HCT116 (cell line): ENCODE data around the gene RSAD2. TPM values are rescaled to one million over a fixed set of nuclear protein-coding genes. Genes with fewer than 3 reads are reported as not detected.

ENCODE experiments used
- ATAC-seq: fragments of 200-7000 bp; cut with Tn5 transposase; 2 replicates; pipeline ENCODE4 v1.9.1; 2020; ENCODE audit warnings: mild to moderate bottlenecking, moderate library complexity
- BruUV-seq: library from RNA; stranded (reverse); fragments of 400-500 nt; replicated peaks from 2 replicates; lab custom pipeline; 2021; lab: Mats Ljungman, UMichigan
- CTCF ChIA-PET: fragments of 300-600 bp; sonication (Branson Sonifier 250); formaldehyde crosslinking; loops from one replicate; lab custom pipeline; 2021; ENCODE audit warnings: antibody characterized with exemption; lab: Charles Lee
- POLR2A ChIA-PET: fragments of 300-600, 350-600 bp; sonication (Branson Sonifier 250); formaldehyde crosslinking; loops from one replicate; lab custom pipeline; 2021; ENCODE audit warnings: antibody characterized with exemption; lab: Charles Lee
- RAD21 ChIA-PET, 2 experiments: fragments of 300-600 bp; sonication (Branson Sonifier 250); formaldehyde crosslinking; loops; one replicate each; lab custom pipeline; 2023; ENCODE audit warnings: low total read pairs in 2 of 2; ENCODE audit not compliant: uncharacterized antibody in 2 of 2, unreplicated experiment in 2 of 2, low non-redundant PET in 1 of 2; lab: Charles Lee
- DNase-seq: peaks from one replicate; pipeline ENCODE4 v3.0.0-alpha.2; 2010; ENCODE audit warnings: low read depth, low spot score
- H2AFZ ChIP-seq: fragments of 200-600 bp; shearing (Covaris generic), sonication (generic); 2 replicates; pipeline ENCODE4 v1.6.1; 2017; ENCODE audit warnings: low read depth, mixed run types, mixed read lengths, antibody characterized with exemption, low read length; ENCODE audit not compliant: poor library complexity, severe bottlenecking
- H3K27ac ChIP-seq: 2 replicates; pipeline ENCODE4 v1.5.1; 2012; ENCODE audit warnings: low read depth, low read length
- H3K27me3 ChIP-seq: fragments of 200-600 bp; sonication (generic); 2 replicates; pipeline ENCODE4 v1.6.1; 2016; ENCODE audit warnings: mixed run types, low read length, mixed read lengths; ENCODE audit not compliant: insufficient read depth
- H3K36me3 ChIP-seq, 2 experiments: fragments of 200-500 bp in 1 of 2; fragments of 200-600 bp in 1 of 2; sonication (Bioruptor generic) in 1 of 2; sonication (generic) in 1 of 2; 2 replicates each; pipeline versions ENCODE4 v1.5.1 to v1.6.1; 2014 to 2016; ENCODE audit warnings: low read length in 2 of 2, inconsistent platforms in 1 of 2, mixed read lengths in 1 of 2, mixed run types in 1 of 2; ENCODE audit not compliant: insufficient read depth in 2 of 2, control insufficient read depth in 1 of 2
- H3K4me1 ChIP-seq, 2 experiments: fragments of 200-600 bp in 1 of 2; sonication (generic) in 1 of 2; 2 replicates each; pipeline versions ENCODE4 v1.5.1 to v1.6.1; 2012 to 2017; ENCODE audit warnings: low read length in 2 of 2, inconsistent platforms in 1 of 2, mild to moderate bottlenecking in 1 of 2, mixed read lengths in 1 of 2, mixed run types in 1 of 2, moderate library complexity in 1 of 2; ENCODE audit not compliant: insufficient read depth in 2 of 2, control insufficient read depth in 1 of 2
- H3K4me2 ChIP-seq: fragments of 200-600 bp; sonication (generic); 2 replicates; pipeline ENCODE4 v1.6.1; 2017; ENCODE audit warnings: mixed run types, low read length, mixed read lengths
- H3K4me3 ChIP-seq, 2 experiments: fragments of 200-600 bp in 1 of 2; sonication (generic) in 1 of 2; replicated peaks in 1 of 2; 2 replicates each; pipeline ENCODE4 v1.5.1; 2011 to 2016; ENCODE audit warnings: low read length in 2 of 2, control low read depth in 1 of 2, low read depth in 1 of 2, mild to moderate bottlenecking in 1 of 2, mixed read lengths in 1 of 2, mixed run types in 1 of 2
- H3K79me2 ChIP-seq: fragments of 200-600 bp; sonication (generic); 2 replicates; pipeline ENCODE4 v1.6.1; 2017; ENCODE audit warnings: mild to moderate bottlenecking, mixed run types, low read length, moderate library complexity, mixed read lengths; ENCODE audit not compliant: insufficient read depth
- H3K9ac ChIP-seq: fragments of 200-600 bp; sonication (generic); 2 replicates; pipeline ENCODE4 v1.6.1; 2016; ENCODE audit warnings: low read length, mixed read lengths
- H3K9me2 ChIP-seq: fragments of 200-600 bp; sonication (generic), shearing (Covaris generic); 2 replicates; pipeline ENCODE4 v1.6.1; 2017; ENCODE audit warnings: mixed run types, mild to moderate bottlenecking, moderate library complexity; ENCODE audit not compliant: insufficient read depth
- H3K9me3 ChIP-seq, 2 experiments: fragments of 200-500 bp in 1 of 2; fragments of 200-600 bp in 1 of 2; sonication (Bioruptor generic) in 1 of 2; sonication (generic) in 1 of 2; 2 replicates each; pipeline ENCODE4 v1.6.1; 2014 to 2017; ENCODE audit warnings: low read length in 2 of 2, mixed read lengths in 2 of 2, inconsistent platforms in 1 of 2, low read depth in 1 of 2, mild to moderate bottlenecking in 1 of 2, mixed run types in 1 of 2, moderate library complexity in 1 of 2; ENCODE audit not compliant: control insufficient read depth in 1 of 2, insufficient read depth in 1 of 2
- H4K20me1 ChIP-seq: fragments of 200-600 bp; sonication (generic), shearing (Covaris generic); 2 replicates; pipeline ENCODE4 v1.6.1; 2017; ENCODE audit warnings: mixed run types, mild to moderate bottlenecking, moderate library complexity; ENCODE audit not compliant: insufficient read depth
- CEBPB ChIP-seq: IDR thresholded peaks from 2 replicates; pipeline ENCODE4 v1.6.1; 2012; ENCODE audit warnings: low read depth
- EGR1 ChIP-seq: IDR thresholded peaks from 2 replicates; pipeline ENCODE4 v1.6.1; 2012; ENCODE audit warnings: low read depth
- FOSL1 ChIP-seq: IDR thresholded peaks from 2 replicates; pipeline ENCODE4 v1.6.1; 2012; ENCODE audit warnings: low read depth
- JUND ChIP-seq: IDR thresholded peaks from 2 replicates; pipeline ENCODE4 v1.6.1; 2012
- POLR2AphosphoS5 ChIP-seq: IDR thresholded peaks from 2 replicates; pipeline ENCODE4 v1.6.1; 2011; ENCODE audit warnings: mild to moderate bottlenecking, low read depth, low read length, moderate library complexity
- RAD21 ChIP-seq: IDR thresholded peaks from 2 replicates; pipeline ENCODE4 v1.6.1; 2012; ENCODE audit warnings: low read depth, mild to moderate bottlenecking
- SIN3A ChIP-seq: IDR thresholded peaks from 2 replicates; pipeline ENCODE4 v1.6.1; 2012; ENCODE audit warnings: low read depth
- SP1 ChIP-seq: IDR thresholded peaks from 2 replicates; pipeline ENCODE4 v1.6.1; 2012; ENCODE audit warnings: low read depth
- ZFX ChIP-seq: fragments of 450-650 bp; IDR thresholded peaks from 2 replicates; pipeline ENCODE4 v1.6.1; 2017
- ZNF274 ChIP-seq: fragments of 200-500 bp; sonication (Bioruptor generic); IDR thresholded peaks from 2 replicates; pipeline ENCODE4 v1.6.1; 2014; ENCODE audit warnings: mild to moderate bottlenecking, low read depth, low read length, inconsistent platforms
- intact Hi-C: fragments of 100-400 bp; cut with micrococcal nuclease; formaldehyde crosslinking; loops from 2 replicates; pipeline ENCODE4 v1.10.0; 2022
- total RNA-seq: library from RNA; stranded (reverse); gene quantifications from one replicate; pipeline ENCODE4 v1.2.1, GENCODE V29; 2021; ENCODE audit not compliant: unreplicated experiment
- TF ChIP-seq, protein P1 (sequence below), 3 experiments: fragments of 200-600 bp in 1 of 3; sonication (generic) in 1 of 3; IDR thresholded peaks in 2 of 3; conservative IDR thresholded peaks in 1 of 3; 2 replicates each; pipeline ENCODE4 v1.5.1; 2012 to 2017; ENCODE audit warnings: low read depth in 2 of 3, low read length in 2 of 3, antibody characterized with exemption in 1 of 3, borderline replicate concordance in 1 of 3, control low read depth in 1 of 3, mild to moderate bottlenecking in 1 of 3, mixed read lengths in 1 of 3, mixed run types in 1 of 3, moderate library complexity in 1 of 3; ENCODE audit not compliant: insufficient read depth in 1 of 3
- TF ChIP-seq, protein P2 (sequence below): IDR thresholded peaks from 2 replicates; pipeline ENCODE4 v1.6.1; 2011; ENCODE audit warnings: mild to moderate bottlenecking, low read length, moderate library complexity; ENCODE audit not compliant: insufficient replicate concordance; ENCODE audit errors: extremely low read depth
- TF ChIP-seq, protein P3 (sequence below): IDR thresholded peaks from 2 replicates; pipeline ENCODE4 v1.6.1; 2012
- TF ChIP-seq, protein P4 (sequence below): IDR thresholded peaks from 2 replicates; pipeline ENCODE4 v1.6.1; 2012
- TF ChIP-seq, protein P5 (sequence below): IDR thresholded peaks from 2 replicates; pipeline ENCODE4 v1.6.1; 2012; ENCODE audit warnings: low read depth

The RSAD2 gene
- total RNA-seq, 1 experiment from 2014 or later: not detected

DNA sequence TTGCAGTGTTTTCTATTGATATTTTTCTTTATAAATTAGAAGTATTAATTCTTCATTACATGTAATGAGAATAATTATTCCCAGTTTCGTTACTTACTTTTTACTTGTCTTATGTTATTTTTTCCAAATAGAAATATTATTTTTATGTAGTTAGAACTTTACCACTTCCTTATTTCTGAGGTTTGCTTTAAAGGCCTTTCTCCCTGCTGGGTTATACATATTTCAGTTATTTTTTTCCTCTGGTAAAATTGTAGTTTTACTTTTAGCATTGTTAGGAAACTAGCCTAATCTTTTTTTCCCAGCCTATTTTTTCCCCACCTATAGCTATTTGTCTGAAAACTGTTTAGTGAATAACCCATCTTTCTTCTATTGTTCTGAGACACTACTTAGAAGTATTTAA, 56.8 kb downstream of the RSAD2 start:
- H3K9me2 ChIP-seq: no peaks in the 10 kb centered on the region
- no peak overlapping the region for H3K4me2 ChIP-seq
- ATAC-seq: no peak
- no peaks in the 10 kb centered on the region for H3K4me1 ChIP-seq
- ChIA-PET POLR2A (no interaction called here), CTCF (no interaction called here)
- BruUV-seq: no TSS peak
- H2AFZ ChIP-seq: no peak overlapping the region
- 0 out of 2 replicates have a peak, but pooled peaks cover 13% of the 10 kb centered on the region for H3K79me2 ChIP-seq
- intact Hi-C loops: no loop called here
- no peaks in the 10 kb centered on the region for H4K20me1 ChIP-seq
- no peak overlapping the region for H3K27ac ChIP-seq
- no peak overlapping the region for H3K9ac ChIP-seq
- H3K27me3 ChIP-seq: no peaks in the 10 kb centered on the region
- H3K4me3 ChIP-seq: no peak overlapping the region
- no peak for TF ChIP-seq EGR1
- no peak for TF ChIP-seq POLR2AphosphoS5
- no peak for TF ChIP-seq CEBPB
- TF ChIP-seq, protein P1, sequence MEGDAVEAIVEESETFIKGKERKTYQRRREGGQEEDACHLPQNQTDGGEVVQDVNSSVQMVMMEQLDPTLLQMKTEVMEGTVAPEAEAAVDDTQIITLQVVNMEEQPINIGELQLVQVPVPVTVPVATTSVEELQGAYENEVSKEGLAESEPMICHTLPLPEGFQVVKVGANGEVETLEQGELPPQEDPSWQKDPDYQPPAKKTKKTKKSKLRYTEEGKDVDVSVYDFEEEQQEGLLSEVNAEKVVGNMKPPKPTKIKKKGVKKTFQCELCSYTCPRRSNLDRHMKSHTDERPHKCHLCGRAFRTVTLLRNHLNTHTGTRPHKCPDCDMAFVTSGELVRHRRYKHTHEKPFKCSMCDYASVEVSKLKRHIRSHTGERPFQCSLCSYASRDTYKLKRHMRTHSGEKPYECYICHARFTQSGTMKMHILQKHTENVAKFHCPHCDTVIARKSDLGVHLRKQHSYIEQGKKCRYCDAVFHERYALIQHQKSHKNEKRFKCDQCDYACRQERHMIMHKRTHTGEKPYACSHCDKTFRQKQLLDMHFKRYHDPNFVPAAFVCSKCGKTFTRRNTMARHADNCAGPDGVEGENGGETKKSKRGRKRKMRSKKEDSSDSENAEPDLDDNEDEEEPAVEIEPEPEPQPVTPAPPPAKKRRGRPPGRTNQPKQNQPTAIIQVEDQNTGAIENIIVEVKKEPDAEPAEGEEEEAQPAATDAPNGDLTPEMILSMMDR (IDR thresholded peaks at IDR 0.05 in 2 of 3, conservative IDR thresholded peaks at IDR 0.05 in 1 of 3; ENCODE audit: borderline replicate concordance in 1 of 3, insufficient read depth in 1 of 3, low read depth in 2 of 3, low read length in 2 of 3): no peak
- no peak for TF ChIP-seq RAD21
- TF ChIP-seq JUND: no peak
- TF ChIP-seq ZNF274: no peak
- no peak for TF ChIP-seq SIN3A
- TF ChIP-seq FOSL1: no peak
- no peak for TF ChIP-seq SP1
- TF ChIP-seq, protein P2, sequence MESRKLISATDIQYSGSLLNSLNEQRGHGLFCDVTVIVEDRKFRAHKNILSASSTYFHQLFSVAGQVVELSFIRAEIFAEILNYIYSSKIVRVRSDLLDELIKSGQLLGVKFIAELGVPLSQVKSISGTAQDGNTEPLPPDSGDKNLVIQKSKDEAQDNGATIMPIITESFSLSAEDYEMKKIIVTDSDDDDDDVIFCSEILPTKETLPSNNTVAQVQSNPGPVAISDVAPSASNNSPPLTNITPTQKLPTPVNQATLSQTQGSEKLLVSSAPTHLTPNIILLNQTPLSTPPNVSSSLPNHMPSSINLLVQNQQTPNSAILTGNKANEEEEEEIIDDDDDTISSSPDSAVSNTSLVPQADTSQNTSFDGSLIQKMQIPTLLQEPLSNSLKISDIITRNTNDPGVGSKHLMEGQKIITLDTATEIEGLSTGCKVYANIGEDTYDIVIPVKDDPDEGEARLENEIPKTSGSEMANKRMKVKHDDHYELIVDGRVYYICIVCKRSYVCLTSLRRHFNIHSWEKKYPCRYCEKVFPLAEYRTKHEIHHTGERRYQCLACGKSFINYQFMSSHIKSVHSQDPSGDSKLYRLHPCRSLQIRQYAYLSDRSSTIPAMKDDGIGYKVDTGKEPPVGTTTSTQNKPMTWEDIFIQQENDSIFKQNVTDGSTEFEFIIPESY: no peak
- TF ChIP-seq, protein P3, sequence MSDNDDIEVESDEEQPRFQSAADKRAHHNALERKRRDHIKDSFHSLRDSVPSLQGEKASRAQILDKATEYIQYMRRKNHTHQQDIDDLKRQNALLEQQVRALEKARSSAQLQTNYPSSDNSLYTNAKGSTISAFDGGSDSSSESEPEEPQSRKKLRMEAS: no peak
- TF ChIP-seq, protein P4, sequence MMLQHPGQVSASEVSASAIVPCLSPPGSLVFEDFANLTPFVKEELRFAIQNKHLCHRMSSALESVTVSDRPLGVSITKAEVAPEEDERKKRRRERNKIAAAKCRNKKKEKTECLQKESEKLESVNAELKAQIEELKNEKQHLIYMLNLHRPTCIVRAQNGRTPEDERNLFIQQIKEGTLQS: no peak
- TF ChIP-seq, protein P5, sequence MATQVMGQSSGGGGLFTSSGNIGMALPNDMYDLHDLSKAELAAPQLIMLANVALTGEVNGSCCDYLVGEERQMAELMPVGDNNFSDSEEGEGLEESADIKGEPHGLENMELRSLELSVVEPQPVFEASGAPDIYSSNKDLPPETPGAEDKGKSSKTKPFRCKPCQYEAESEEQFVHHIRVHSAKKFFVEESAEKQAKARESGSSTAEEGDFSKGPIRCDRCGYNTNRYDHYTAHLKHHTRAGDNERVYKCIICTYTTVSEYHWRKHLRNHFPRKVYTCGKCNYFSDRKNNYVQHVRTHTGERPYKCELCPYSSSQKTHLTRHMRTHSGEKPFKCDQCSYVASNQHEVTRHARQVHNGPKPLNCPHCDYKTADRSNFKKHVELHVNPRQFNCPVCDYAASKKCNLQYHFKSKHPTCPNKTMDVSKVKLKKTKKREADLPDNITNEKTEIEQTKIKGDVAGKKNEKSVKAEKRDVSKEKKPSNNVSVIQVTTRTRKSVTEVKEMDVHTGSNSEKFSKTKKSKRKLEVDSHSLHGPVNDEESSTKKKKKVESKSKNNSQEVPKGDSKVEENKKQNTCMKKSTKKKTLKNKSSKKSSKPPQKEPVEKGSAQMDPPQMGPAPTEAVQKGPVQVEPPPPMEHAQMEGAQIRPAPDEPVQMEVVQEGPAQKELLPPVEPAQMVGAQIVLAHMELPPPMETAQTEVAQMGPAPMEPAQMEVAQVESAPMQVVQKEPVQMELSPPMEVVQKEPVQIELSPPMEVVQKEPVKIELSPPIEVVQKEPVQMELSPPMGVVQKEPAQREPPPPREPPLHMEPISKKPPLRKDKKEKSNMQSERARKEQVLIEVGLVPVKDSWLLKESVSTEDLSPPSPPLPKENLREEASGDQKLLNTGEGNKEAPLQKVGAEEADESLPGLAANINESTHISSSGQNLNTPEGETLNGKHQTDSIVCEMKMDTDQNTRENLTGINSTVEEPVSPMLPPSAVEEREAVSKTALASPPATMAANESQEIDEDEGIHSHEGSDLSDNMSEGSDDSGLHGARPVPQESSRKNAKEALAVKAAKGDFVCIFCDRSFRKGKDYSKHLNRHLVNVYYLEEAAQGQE: no peak
- no peak for TF ChIP-seq ZFX
- TF ChIP-seq, all 23 proteins: peak for 0
- DNase-seq: no peak
- RAD21 ChIA-PET: no interaction called here
- Histone ChIP-seq H3K36me3 (no peaks in the 10 kb centered on the region), H3K9me3 (no peaks in the 10 kb centered on the region)
